A204.1 (cell line): Measurements from ENCODE around the gene CEND1.

Experiments
- FAIRE-seq: peaks from 2 replicates; lab custom pipeline; 2012; peaks lifted over from hg19 to GRCh38; lab: Jason Lieb, UNC

Gene CEND1

GRCh38 chr11:794766-795633 is 5.1 kb upstream of the CEND1 start:
- no peak for FAIRE-seq

- no peak for FAIRE-seq
Measured at GRCh38 chr11:794013-794765, 4.3 kb upstream of the CEND1 start.

DNA sequence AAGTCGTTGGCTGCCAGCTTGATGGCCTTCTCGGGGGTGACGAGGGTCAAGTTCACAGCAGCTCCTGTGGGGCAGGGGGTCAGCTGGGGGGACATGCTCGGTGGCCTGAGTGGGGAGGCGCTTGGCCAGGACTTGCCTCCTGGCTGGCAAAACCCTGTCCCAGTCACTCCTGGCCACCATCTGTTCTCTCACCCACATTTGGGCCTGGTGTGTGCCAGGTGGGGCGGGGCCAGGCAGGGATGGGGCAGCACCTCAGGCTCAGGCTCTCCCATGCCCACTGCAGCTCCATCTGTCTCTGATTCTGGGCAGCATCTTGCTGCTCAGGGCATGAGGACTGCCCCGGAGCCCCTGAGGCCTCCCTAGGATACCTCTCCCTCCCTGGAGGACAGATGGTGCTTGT is 3.7 kb upstream of the CEND1 start:
- FAIRE-seq: no peak

DNA sequence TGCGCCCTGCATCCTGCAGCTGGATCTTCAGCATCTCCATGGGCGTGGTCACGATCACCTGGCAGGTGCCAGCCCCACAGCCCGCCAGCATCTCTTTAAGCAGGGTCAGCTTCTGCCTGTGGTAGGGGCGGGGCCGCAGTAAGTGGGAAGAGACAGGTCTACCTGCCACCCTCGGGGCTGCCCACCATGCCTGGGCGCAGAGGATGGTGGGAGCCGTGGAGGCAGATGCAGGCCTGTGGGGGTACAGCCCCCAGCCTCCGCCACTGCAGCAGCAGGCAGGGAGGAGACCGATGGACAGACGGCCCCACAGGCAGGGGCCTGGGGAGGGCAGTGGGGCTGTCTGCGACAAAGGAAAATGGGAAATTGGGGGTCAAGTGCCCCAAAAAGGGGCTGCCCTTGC is 3.0 kb upstream of the CEND1 start:
- no peak for FAIRE-seq

- FAIRE-seq: no peak
Measured at GRCh38 chr11:792535-792821, 2.6 kb upstream of the CEND1 start.

DNA sequence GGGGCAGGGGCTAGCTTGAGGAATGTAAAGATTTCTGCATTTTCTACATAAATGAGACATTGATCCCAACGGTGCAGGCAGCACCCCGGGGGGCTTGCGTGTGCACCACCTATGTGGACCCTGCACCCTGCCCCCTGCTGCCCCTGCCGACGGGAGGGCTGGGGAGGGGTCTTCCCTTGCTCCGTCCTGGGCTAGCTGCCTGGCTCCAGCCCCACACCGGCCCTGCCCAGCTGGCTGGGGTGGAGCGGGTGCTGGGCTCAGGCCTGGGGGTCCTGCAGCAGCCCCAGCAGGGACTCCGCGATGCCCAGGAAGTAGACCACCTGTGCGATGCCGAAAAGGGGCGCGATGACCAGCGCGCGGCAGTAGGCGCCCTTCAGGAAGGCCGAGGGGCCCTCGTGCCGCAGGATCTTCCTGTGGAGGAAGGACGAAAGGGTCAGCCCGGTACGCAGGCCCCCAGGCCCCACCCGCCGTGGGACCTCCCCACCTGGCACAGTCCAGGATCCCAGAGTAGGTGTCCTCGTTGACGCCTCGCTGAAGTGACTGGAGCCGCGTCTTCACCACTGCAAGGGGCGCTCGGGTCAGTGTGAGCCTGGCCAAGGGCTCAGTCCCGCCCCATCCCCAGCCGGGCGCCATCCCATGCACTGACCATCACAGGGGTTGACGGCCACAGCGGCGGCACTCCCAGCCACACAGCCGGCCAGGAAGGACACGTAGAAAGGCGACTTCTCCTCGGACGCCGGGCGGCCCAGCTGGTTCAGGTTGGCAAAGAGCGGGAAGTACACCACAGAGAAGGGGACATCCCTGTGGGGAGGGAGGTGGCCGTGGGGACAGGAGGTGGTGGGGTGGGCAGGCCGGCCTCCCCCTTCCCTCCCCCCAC is 2.0 kb upstream of the CEND1 start:
- FAIRE-seq: no peak

DNA sequence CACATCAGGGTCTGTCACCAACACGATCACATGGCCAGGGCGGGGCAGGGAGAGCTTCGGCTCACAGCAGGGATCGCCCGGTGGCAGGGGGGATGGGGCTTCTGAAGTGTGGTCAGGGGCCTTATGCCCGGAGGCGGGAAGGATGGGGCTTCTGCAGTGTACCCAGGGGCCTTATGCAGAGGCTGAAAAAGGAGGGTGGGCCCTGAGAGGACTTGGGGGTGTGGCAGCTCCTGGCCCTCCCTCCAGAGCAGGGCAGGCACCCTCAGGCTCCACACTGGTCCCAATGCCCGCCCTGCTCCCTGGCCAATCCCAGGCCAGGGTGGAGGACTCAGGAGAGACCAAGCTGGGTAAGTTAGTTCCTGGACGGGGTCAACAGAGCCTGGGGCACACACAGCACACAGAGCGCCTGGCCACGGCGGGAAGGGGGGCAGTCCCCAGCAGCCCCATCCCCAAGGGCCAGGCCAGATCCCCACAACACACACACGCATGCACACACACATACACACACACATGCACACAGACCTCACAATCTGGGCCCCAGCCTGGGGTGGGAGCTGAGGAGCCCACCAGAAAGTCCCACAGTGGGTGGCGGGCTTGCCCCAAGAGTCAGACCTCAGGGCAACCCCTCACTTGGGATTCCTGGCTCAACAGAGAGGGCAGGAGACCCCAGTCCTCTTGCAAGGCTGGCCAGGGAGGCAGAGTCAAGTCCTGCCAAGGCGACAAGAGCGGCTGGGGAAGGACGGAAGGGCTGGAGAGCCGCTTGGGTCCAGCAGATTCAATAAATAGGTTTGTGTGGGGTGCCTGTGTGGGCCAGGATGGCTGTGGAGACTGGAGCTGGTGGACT is 1.1 kb upstream of the CEND1 start:
- no peak for FAIRE-seq

DNA sequence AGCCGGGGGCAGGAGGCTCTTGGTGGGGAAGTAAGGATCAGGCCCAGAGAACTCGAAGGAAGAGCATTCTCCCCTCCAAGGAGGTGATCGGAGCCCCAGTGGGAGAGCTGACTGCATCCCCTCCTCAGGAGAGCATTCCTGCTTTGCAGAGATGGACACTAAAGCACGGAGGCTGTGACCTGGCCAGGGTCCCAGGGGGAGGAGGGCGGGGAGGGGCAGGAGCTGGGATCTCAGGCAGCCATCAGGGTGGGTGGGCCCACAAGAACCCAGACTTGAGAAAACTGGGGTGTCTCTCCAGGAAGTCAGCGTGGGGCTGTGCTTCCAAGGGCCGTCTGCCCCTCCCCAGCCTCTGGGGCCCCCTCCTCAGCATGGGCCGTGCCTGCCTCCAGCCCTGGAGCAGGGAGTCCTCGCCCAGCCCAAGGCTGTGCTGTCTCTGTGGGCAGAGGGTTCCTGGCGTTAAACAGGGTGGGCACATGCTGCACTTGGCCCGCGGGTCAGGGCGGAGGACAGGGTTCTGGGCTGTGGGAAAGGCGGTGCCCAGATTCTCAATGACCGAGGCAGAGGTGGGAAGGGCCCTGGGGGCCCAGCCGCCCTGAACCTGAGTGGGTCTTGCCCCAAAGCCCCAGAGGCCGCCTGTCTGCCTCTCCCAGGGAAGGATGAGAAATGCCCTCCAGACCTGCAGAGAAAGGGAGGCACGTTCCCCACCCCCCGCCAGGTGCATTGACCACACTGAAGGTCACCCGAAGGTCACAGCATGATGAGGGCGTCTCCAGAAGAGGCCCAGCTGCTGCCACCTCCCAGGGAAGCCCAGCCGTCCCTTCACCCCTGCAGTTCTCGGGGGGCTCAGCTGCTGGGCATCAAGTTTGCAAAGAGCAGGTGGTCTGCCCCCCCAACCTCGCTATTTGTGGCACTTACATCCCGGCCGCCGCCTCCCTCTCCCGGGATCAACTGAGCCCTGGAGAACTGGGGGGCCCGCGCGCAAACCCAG is 643 bp downstream of the CEND1 start:
- no peak for FAIRE-seq

- no peak for FAIRE-seq
Measured at GRCh38 chr11:788009-788640, 1.8 kb downstream of the CEND1 start.

DNA sequence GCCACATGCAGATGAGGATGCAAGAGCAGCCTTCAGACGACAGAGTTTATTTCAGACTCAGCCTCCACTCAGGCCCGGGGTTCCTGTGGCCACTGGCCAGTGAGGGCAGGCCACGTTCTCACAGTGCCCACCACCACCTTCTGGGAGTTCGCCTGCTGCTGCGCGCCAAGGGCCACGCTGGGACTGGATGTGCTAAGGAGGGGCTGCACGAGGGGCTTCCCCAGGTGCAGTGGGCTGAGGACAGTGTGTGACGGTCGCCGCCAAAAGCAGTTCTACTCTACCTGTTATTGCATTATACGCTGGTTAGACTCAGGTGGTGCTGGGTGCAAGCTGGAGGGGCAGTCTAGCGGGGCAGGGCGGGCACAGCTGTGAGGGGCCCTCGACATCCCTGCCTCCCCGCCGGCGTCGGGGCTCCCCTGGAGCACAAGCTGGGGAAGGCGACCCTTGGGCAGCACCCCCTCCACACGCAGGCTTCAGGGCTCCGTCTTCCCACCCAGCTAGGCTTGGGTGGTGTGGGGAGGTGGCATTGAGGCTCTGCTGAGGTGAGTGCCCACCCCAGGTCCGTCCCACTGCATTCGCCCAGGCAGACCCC is 2.7 kb downstream of the CEND1 start:
- FAIRE-seq: no peak

DNA sequence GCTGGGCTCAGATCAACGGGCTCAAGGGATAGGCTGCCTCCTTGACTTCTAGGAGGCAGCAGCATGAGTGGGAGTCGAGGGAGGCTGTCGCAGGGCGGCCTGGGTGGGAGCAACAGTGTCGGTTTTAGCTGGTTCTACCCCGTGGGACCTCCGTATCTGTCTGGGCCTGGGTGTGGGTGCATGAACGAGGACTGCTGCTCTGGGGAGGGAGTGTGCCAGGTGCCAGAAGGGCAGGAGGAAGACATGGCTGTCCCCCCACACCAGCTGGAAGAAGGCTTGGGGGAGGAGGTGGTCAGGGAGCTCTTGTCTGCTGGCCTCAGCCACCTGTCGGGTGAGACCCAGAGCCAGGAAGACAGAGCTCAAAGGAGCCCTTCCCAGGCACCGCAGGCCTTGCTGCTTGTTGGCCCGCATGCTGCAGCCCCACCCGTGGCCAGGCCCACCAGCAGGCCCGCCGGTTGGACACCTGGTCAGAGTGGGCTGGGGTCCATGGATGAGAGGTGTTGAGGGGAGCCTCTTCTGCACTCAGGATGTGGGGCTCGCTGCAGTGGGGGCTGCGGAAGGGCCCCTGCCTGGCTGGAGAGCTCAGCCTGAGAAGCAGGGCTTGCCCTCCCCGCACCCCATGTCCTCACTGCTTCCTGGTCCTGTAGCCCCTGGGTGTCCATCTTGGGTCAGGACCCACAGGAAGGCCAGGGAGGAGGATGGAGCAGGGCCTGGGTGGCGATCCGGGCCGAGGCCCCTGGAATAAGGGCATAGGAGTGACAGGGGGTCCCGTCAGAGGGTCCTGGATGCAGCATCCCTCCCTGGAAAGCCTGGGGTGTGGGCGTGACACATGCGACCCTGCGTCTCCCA is 3.4 kb downstream of the CEND1 start:
- FAIRE-seq: no peak

DNA sequence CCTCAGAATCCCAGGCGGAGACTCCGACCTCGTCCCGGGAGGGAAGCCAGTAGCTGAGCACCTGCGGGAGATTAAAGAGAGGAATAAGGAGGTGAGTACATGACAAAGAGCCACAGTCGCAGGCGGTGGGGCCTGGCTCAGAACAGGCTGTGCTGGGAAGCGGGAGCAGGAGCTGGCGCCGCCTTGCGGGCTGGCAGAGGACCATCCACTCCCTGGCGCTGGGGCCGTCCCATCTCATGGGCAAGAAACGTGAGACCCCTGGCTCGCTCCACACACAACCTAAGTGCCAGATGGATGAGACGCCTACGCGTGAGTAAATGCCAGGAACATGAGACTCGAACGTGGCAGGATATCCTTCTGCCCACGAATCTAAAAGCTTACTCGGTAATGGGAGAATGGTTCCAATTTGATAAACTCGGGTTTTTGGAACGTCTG is 6.3 kb downstream of the CEND1 start:
- FAIRE-seq: no peak

GRCh38 chr11:782264-783174 is 7.4 kb downstream of the CEND1 start:
- FAIRE-seq: no peak

DNA sequence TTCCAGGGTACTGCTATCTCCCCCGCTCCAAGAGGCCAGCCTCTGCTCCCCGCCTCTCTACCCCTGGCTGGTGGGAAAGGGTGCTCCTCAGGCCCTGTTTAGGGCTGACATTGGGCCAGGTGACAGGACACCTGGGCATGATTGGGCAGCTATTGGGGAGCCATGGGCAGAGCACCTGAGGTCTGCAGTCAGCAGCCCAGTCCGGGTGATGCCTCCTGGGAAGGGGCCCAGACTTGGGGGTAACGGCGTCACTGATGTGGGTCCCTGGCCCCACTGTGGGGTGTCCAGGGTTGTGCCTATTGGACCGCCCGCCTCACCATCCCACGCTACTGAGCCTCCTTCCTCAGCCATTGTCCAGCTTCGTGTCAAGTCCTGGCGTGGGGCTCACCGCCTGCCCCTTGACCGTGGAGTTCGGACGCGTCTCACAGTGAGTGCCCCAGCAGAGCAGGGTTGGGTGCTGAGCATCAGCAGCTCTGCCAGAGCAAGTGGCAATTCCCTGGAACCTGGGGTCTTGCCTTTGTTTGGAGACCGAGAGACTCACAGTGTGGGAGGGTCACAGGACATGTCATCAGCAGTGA is 9.8 kb downstream of the CEND1 start:
- no peak for FAIRE-seq

- FAIRE-seq: no peak
Measured at GRCh38 chr11:778976-779954, 10.6 kb downstream of the CEND1 start.
